Mesenchymal stem cell (in vitro differentiated cells and primary cell): ENCODE results near the gene AKAIN1. TPM values are rescaled to one million over a fixed set of nuclear protein-coding genes. Genes with fewer than 3 reads are reported as not detected.

ENCODE experiments used
- DNase-seq: peaks from one replicate; pipeline ENCODE4 v3.0.0-alpha.2; 2013
- H2AFZ ChIP-seq: one replicate; pipeline ENCODE4 v1.6.1; 2013; ENCODE audit warnings: low read depth, mild to moderate bottlenecking, control low read depth, inconsistent platforms, low read length, moderate library complexity
- H2AK5ac ChIP-seq: 2 replicates; pipeline ENCODE4 v1.6.1; 2013; ENCODE audit warnings: low read length, moderate library complexity, mild to moderate bottlenecking, inconsistent platforms; ENCODE audit not compliant: severe bottlenecking
- H2BK120ac ChIP-seq: one replicate; pipeline ENCODE4 v1.6.1; 2013; ENCODE audit warnings: low read depth, mild to moderate bottlenecking, inconsistent platforms, low read length, moderate library complexity
- H2BK12ac ChIP-seq, 2 experiments: one replicate each; pipeline ENCODE4 v1.6.1; 2013; ENCODE audit warnings: inconsistent platforms in 2 of 2, low read length in 2 of 2, mild to moderate bottlenecking in 2 of 2, moderate library complexity in 2 of 2, control low read depth in 1 of 2
- H2BK15ac ChIP-seq: one replicate; pipeline ENCODE4 v1.6.1; 2013; ENCODE audit warnings: mild to moderate bottlenecking, low read depth, inconsistent platforms; ENCODE audit not compliant: poor library complexity, severe bottlenecking
- H2BK5ac ChIP-seq: 2 replicates; pipeline ENCODE4 v1.6.1; 2013; ENCODE audit warnings: low read depth, mild to moderate bottlenecking, low read length, control low read depth, inconsistent platforms; ENCODE audit not compliant: poor library complexity, severe bottlenecking
- H3K14ac ChIP-seq, 2 experiments: one replicate each; pipeline ENCODE4 v1.6.1; 2013; ENCODE audit warnings: inconsistent platforms in 2 of 2, low read length in 2 of 2, control low read depth in 1 of 2, mild to moderate bottlenecking in 1 of 2, moderate library complexity in 1 of 2
- H3K18ac ChIP-seq, 2 experiments: one replicate each; pipeline ENCODE4 v1.6.1; 2013; ENCODE audit warnings: inconsistent platforms in 2 of 2, low read length in 2 of 2, control low read depth in 1 of 2, low read depth in 1 of 2, mild to moderate bottlenecking in 1 of 2
- H3K23ac ChIP-seq, 2 experiments: one replicate each; pipeline ENCODE4 v1.6.1; 2013; ENCODE audit warnings: inconsistent platforms in 2 of 2, low read length in 2 of 2, mild to moderate bottlenecking in 2 of 2, moderate library complexity in 2 of 2, control low read depth in 1 of 2
- H3K27ac ChIP-seq: 2 replicates; pipeline ENCODE4 v1.5.1; 2013; ENCODE audit warnings: mild to moderate bottlenecking, moderate library complexity, low read length, control low read depth, inconsistent platforms; ENCODE audit not compliant: poor library complexity, severe bottlenecking
- H3K27me3 ChIP-seq, 2 experiments: 2 replicates each; pipeline versions ENCODE4 v1.6.1 to v1.7.0; 2013; ENCODE audit warnings: low read length in 2 of 2, mild to moderate bottlenecking in 2 of 2, moderate library complexity in 2 of 2, control low read depth in 1 of 2, inconsistent platforms in 1 of 2; ENCODE audit not compliant: control insufficient read depth in 1 of 2, insufficient read depth in 1 of 2
- H3K36me3 ChIP-seq, 2 experiments: 2 replicates each; pipeline versions ENCODE4 v1.6.1 to v1.7.0; 2013; ENCODE audit warnings: low read length in 2 of 2, control low read depth in 1 of 2, inconsistent platforms in 1 of 2, low read depth in 1 of 2, mild to moderate bottlenecking in 1 of 2; ENCODE audit not compliant: insufficient read depth in 2 of 2, control insufficient read depth in 1 of 2
- H3K4ac ChIP-seq, 2 experiments: one replicate each; pipeline ENCODE4 v1.6.1; 2013; ENCODE audit warnings: inconsistent platforms in 2 of 2, low read length in 2 of 2, mild to moderate bottlenecking in 2 of 2, moderate library complexity in 2 of 2, control low read depth in 1 of 2, low read depth in 1 of 2
- H3K4me1 ChIP-seq: 2 replicates; pipeline ENCODE4 v1.6.1; 2013; ENCODE audit warnings: low read depth, low read length, control low read depth; ENCODE audit not compliant: control insufficient read depth, insufficient read depth
- H3K4me2 ChIP-seq: 2 replicates; pipeline ENCODE4 v1.6.1; 2013; ENCODE audit warnings: low read length, mild to moderate bottlenecking, inconsistent platforms; ENCODE audit not compliant: poor library complexity, severe bottlenecking
- H3K4me3 ChIP-seq, 2 experiments: 2 replicates each; pipeline versions ENCODE4 v1.5.1 to v1.7.0; 2013; ENCODE audit warnings: low read length in 2 of 2, mild to moderate bottlenecking in 2 of 2, control low read depth in 1 of 2, low read depth in 1 of 2; ENCODE audit not compliant: insufficient read depth in 1 of 2
- H3K79me1 ChIP-seq: replicated peaks from 2 replicates; pipeline ENCODE4 v1.6.1; 2013; ENCODE audit warnings: mild to moderate bottlenecking, control low read depth, low read length, inconsistent platforms; ENCODE audit not compliant: poor library complexity, severe bottlenecking
- H3K9ac ChIP-seq: 2 replicates; pipeline ENCODE4 v1.7.0; 2013; ENCODE audit warnings: mild to moderate bottlenecking, low read length, moderate library complexity
- H3K9me3 ChIP-seq: 2 replicates; pipeline ENCODE4 v1.7.0; 2013; ENCODE audit warnings: mild to moderate bottlenecking, low read length; ENCODE audit not compliant: control insufficient read depth
- H4K8ac ChIP-seq: one replicate; pipeline ENCODE4 v1.6.1; 2013; ENCODE audit warnings: inconsistent platforms, mild to moderate bottlenecking, low read length, moderate library complexity
- H4K91ac ChIP-seq: one replicate; pipeline ENCODE4 v1.6.1; 2013; ENCODE audit warnings: mild to moderate bottlenecking, low read length, inconsistent platforms
- WGBS: methylation state at CpG from one replicate; pipeline ENCODE4 v1.1.7; 2013; ENCODE audit warnings: mixed read lengths; 5-methylcytosine and 5-hydroxymethylcytosine counted together
- polyA plus RNA-seq, 2 experiments: library from polyadenylated mRNA; stranded (reverse); fragments of 200-250 nt; gene quantifications; one replicate each; pipeline ENCODE4 v1.2.3, GENCODE V29; 2013

Gene AKAIN1, protein sequence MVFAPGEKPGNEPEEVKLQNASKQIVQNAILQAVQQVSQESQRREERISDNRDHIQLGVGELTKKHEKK
- not detected for polyA plus RNA-seq (2013, experiment 1 of 2)
- polyA plus RNA-seq (2013, experiment 2 of 2): not detected

DNA sequence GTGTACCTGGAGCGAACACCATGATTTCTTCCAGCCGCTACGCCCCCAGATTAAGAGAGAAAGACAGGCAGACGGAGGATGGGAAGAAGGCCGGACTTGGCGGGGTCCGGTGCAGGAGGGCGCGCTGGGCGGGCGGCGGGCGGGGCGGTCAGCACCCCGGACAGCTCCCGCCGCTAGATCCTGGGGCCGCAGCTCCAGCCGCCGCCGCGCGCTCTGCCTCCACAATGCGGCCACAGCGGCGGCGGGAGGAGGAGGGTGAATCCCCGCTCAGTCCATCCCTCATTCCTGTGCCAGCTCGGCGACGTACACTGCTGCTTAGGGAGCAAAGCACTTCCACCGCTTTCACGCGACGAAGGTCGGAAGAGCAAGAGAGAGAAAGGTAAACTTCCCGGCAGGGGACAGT is at the start of gene AKAIN1:
Gene AKAIN1 (minus strand): TSS at position 226 of the 403 bp plus-strand sequence. CDS start 204 bp downstream, at position 22.
- Histone ChIP-seq H3K4me3 (peak within 1 kb of the TSS in 1 of 2 experiments; percentile 9), H3K9me3 (no peaks in the 10 kb centered on the region), H3K36me3 (no peaks in the 10 kb centered on the region), H2BK5ac (no peak within 1 kb of the TSS), H3K79me1 (no peaks in the 10 kb centered on the region), H2AK5ac (no peak within 1 kb of the TSS), H2BK120ac (no peak within 1 kb of the TSS), H3K27me3 (peaks cover 33 to 42% of the 10 kb centered on the region in 2 experiments), H3K4me1 (peaks cover 6% of the 10 kb centered on the region), H3K9ac (no peak within 1 kb of the TSS), H3K18ac (no peak within 1 kb of the TSS), H2BK15ac (no peak within 1 kb of the TSS), H3K4me2 (peak within 1 kb of the TSS; percentile 32), H4K91ac (no peak within 1 kb of the TSS), H3K4ac (no peak within 1 kb of the TSS), H4K8ac (no peak within 1 kb of the TSS), H3K14ac (no peak within 1 kb of the TSS), H3K27ac (no peak within 1 kb of the TSS), H2BK12ac (no peak within 1 kb of the TSS), H3K23ac (no peak within 1 kb of the TSS), H2AFZ (no peak within 1 kb of the TSS)
- DNase-seq: peak; percentile 25
- under 1% methylated on average over 36 of the region's 37 CpGs for WGBS

DNA sequence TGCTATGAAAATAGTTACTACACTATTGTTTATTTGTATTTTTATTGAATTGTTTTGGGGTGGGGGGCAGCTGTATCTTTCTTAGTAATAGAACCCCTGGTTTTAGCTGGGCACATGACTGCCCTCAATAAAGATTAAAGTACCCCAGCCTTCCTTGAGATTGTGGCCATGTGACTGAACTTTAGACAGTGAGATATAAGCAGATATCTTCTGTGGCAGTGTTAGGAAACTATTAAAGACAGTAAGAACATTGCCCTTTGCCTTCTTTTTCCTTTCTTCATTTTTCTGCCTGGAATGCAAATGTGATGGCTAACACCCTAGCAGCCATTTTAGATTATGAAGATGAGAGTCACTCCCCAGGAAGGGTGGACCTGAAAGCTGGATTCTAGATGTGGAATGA is 47.9 kb upstream of the AKAIN1 start:
- Histone ChIP-seq H3K27ac (no peak overlapping the region), H4K8ac (no peak overlapping the region)

DNA sequence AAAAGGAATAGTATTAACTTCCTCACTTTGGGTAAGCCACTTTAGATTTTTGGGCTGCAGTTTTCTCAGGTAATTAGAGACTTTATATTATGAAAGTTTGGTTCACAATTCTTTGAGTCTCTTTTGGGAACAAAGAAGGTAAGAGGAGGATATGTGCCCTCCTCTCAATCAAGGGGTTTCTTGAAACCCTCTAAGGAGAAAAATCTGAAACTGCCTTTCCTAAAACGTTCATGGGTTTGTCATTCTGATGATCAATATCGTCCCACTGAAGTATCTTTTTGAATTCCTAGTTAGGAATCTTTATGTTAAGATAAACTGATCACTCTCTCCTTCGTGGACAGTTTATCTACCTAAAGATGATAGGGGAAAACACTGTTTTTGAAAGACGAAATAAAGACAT is 42.4 kb upstream of the AKAIN1 start:
- Histone ChIP-seq H3K18ac (no peak overlapping the region), H3K27me3 (no peaks in the 10 kb centered on the region), H3K23ac (no peak overlapping the region), H2AFZ (no peak overlapping the region), H3K14ac (no peak overlapping the region), H3K27ac (no peak overlapping the region), H2BK120ac (no peak overlapping the region), H2BK12ac (no peak overlapping the region), H2BK5ac (no peak overlapping the region), H3K9ac (peak overlapping the region; percentile 97), H3K9me3 (no peaks in the 10 kb centered on the region), H2AK5ac (no peak overlapping the region), H3K36me3 (peaks cover 0 to 46% of the 10 kb centered on the region in 2 experiments), H4K91ac (no peak overlapping the region), H4K8ac (no peak overlapping the region), H3K79me1 (peaks cover 10% of the 10 kb centered on the region), H3K4me2 (no peak overlapping the region), H3K4me1 (peaks cover 6% of the 10 kb centered on the region), H3K4me3 (peak overlapping the region in 1 of 2 experiments; percentile 86), H2BK15ac (no peak overlapping the region), H3K4ac (no peak overlapping the region)
- DNase-seq: no peak
- 67% methylated on average over 2 of the region's 4 CpGs for WGBS

More for the DNA sequence above, 47.9 kb upstream of the AKAIN1 start:
- no peak overlapping the region for H2BK120ac ChIP-seq
- H3K23ac ChIP-seq: no peak overlapping the region
- H3K9ac ChIP-seq: no peak overlapping the region
- H3K4ac ChIP-seq: no peak overlapping the region
- H3K14ac ChIP-seq: no peak overlapping the region
- no peak overlapping the region for H4K91ac ChIP-seq
- H3K79me1 ChIP-seq: peaks cover 6% of the 10 kb centered on the region
- H2AK5ac ChIP-seq: no peak overlapping the region
- H2AFZ ChIP-seq: no peak overlapping the region
- no peak overlapping the region for H2BK5ac ChIP-seq
- no peaks in the 10 kb centered on the region for H3K9me3 ChIP-seq
- no peaks in the 10 kb centered on the region for H3K27me3 ChIP-seq
- H2BK12ac ChIP-seq: no peak overlapping the region
- H3K4me2 ChIP-seq: no peak overlapping the region
- H2BK15ac ChIP-seq: no peak overlapping the region
- DNase-seq: no peak
- no peak overlapping the region for H3K18ac ChIP-seq
- H3K36me3 ChIP-seq: peaks cover 0 to 50% of the 10 kb centered on the region in 2 experiments
- no peaks in the 10 kb centered on the region for H3K4me1 ChIP-seq
- H3K4me3 ChIP-seq: no peak overlapping the region

DNA sequence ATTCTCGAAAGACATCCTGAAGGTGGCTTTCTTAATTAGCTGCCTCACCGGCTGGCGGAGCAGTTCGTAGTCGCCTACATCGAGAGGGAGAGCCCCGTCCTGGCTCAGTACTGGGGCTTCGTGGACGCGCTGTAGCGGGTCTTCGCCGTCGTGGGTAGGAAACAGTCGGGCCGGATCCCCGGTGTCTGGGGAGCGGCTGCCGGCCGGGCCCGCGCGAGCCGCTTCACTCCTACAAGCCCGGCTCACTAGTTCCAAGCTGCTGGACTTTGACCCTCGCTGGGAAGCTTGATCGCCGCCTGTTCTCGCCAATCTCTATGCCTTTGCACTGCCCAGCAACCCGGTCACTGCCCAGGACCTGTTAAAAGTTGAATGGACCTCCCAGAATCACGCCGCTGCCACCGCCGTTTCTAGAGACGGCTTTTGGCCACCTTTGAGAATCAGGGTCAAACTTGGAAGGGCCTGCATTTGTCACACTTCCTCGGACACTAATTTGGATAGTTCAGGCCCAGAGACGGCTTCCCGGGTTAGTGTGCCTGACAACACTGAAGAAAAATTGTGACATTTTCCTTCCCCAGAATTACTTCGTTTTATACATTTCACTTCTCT is 41.4 kb upstream of the AKAIN1 start:
- peaks cover 10% of the 10 kb centered on the region for H3K79me1 ChIP-seq
- peak overlapping the region; percentile 75 to 98 for H3K18ac ChIP-seq
- peak; percentile 71 for DNase-seq
- H3K27me3 ChIP-seq: no peaks in the 10 kb centered on the region
- peak overlapping the region; percentile 86 for H4K91ac ChIP-seq
- peak overlapping the region; percentile 68 for H2AFZ ChIP-seq
- H3K4me1 ChIP-seq: peaks cover 6% of the 10 kb centered on the region
- H3K4me2 ChIP-seq: peak overlapping the region; percentile 98
- H2AK5ac ChIP-seq: no peak overlapping the region
- H3K9me3 ChIP-seq: no peaks in the 10 kb centered on the region
- H4K8ac ChIP-seq: peak overlapping the region; percentile 100
- H3K36me3 ChIP-seq: peaks cover 0 to 36% of the 10 kb centered on the region in 2 experiments
- peak overlapping the region; percentile 35 for H2BK5ac ChIP-seq
- H3K14ac ChIP-seq: peak overlapping the region in 1 of 2 experiments; percentile 42
- peak overlapping the region; percentile 97 for H3K9ac ChIP-seq
- H3K23ac ChIP-seq: peak overlapping the region in 1 of 2 experiments; percentile 59
- H3K4ac ChIP-seq: peak overlapping the region in 1 of 2 experiments; percentile 8
- peak overlapping the region; percentile 94 for H2BK15ac ChIP-seq
- peak overlapping the region; percentile 80 to 86 for H3K4me3 ChIP-seq
- H2BK12ac ChIP-seq: no peak overlapping the region
- peak overlapping the region; percentile 88 for H3K27ac ChIP-seq
- H2BK120ac ChIP-seq: peak overlapping the region; percentile 73
- 1% methylated on average over 39 of the region's 39 CpGs for WGBS
